ENCODE results near the gene FIGNL2. TPM values are rescaled to one million over a fixed set of nuclear protein-coding genes. Genes with fewer than 3 reads are reported as not detected.

The FIGNL2 gene
- total RNA-seq, 2 donors from 2014 or later = 10.5 to 17.7 TPM

- Mint-ChIP-seq H3K4me1 (peaks cover 17% of the 10 kb centered on the region), H3K27ac (no peak overlapping the region), H3K9me3 (no peaks in the 10 kb centered on the region), H3K36me3 (ENCODE audit: low read depth) (no peaks in the 10 kb centered on the region), H3K4me3 (peak overlapping the region; percentile 59), H3K27me3 (ENCODE audit: insufficient read depth) (peaks cover 80% of the 10 kb centered on the region)
- Histone ChIP-seq H3K27ac (ENCODE audit: low read depth, low read length) (no peak overlapping the region), H3K9ac (ENCODE audit: extremely low read depth, low read length, poor library complexity, severe bottlenecking) (no peak overlapping the region), H3K9me3 (ENCODE audit: control insufficient read depth, low read length) (no peaks in the 10 kb centered on the region), H3K4me1 (ENCODE audit: control insufficient read depth, insufficient read depth, low read length) (peaks cover 14% of the 10 kb centered on the region), H3K4me3 (ENCODE audit: low read length) (peak overlapping the region; percentile 73), H3K36me3 (ENCODE audit: control insufficient read depth, insufficient read depth, low read length) (no peaks in the 10 kb centered on the region), H3K27me3 (ENCODE audit: control insufficient read depth, insufficient read depth, low read length, poor library complexity, severe bottlenecking) (peaks cover 63% of the 10 kb centered on the region)
- no peak for DNase-seq
- TF ChIP-seq CTCF (conservative IDR thresholded peaks at IDR 0.05) = no peak
- 4 to 18% methylated on average over 5 to 20 of the region's 20 CpGs for WGBS, 2 experiments (ENCODE audit: insufficient coverage in 1 of 2, insufficient read length in 1 of 2)
Observed at GRCh38 chr12:51869496-51869865, 21.0 kb upstream of the FIGNL2 start.

GRCh38 chr12:51868821-51869495 lies 20.4 kb upstream of the FIGNL2 start:
- peaks cover 14% of the 10 kb centered on the region for H3K4me1 ChIP-seq (ENCODE audit: control insufficient read depth, insufficient read depth, low read length)
- no peaks in the 10 kb centered on the region for H3K36me3 ChIP-seq (ENCODE audit: control insufficient read depth, insufficient read depth, low read length)
- H3K27me3 ChIP-seq (ENCODE audit: control insufficient read depth, insufficient read depth, low read length, poor library complexity, severe bottlenecking) = peaks cover 65% of the 10 kb centered on the region
- no peaks in the 10 kb centered on the region for H3K9me3 ChIP-seq (ENCODE audit: control insufficient read depth, low read length)
- Mint-ChIP-seq H3K9me3 (no peaks in the 10 kb centered on the region), H3K27me3 (ENCODE audit: insufficient read depth) (peaks cover 82% of the 10 kb centered on the region), H3K36me3 (ENCODE audit: low read depth) (no peaks in the 10 kb centered on the region), H3K4me3 (peak overlapping the region; percentile 59), H3K4me1 (peaks cover 17% of the 10 kb centered on the region), H3K27ac (no peak overlapping the region)
- H3K4me3 ChIP-seq (ENCODE audit: low read length) = peak overlapping the region; percentile 73
- H3K27ac ChIP-seq (ENCODE audit: low read depth, low read length) = no peak overlapping the region
- H3K9ac ChIP-seq (ENCODE audit: extremely low read depth, low read length, poor library complexity, severe bottlenecking) = no peak overlapping the region
- WGBS, 2 experiments (ENCODE audit: insufficient coverage in 1 of 2, insufficient read length in 1 of 2) = 12 to 21% methylated on average over 18 to 67 of the region's 67 CpGs
- DNase-seq = peak; percentile 80
- peak; percentile 12 for TF ChIP-seq CTCF (conservative IDR thresholded peaks at IDR 0.05)

GRCh38 chr12:51867796-51868428 lies 19.4 kb upstream of the FIGNL2 start:
- Mint-ChIP-seq H3K36me3 (ENCODE audit: low read depth) (no peaks in the 10 kb centered on the region), H3K27ac (no peak overlapping the region), H3K4me3 (peak overlapping the region; percentile 59), H3K4me1 (peaks cover 23% of the 10 kb centered on the region), H3K9me3 (no peaks in the 10 kb centered on the region), H3K27me3 (ENCODE audit: insufficient read depth) (peaks cover 86% of the 10 kb centered on the region)
- Histone ChIP-seq H3K9ac (ENCODE audit: extremely low read depth, low read length, poor library complexity, severe bottlenecking) (no peak overlapping the region), H3K27me3 (ENCODE audit: control insufficient read depth, insufficient read depth, low read length, poor library complexity, severe bottlenecking) (peaks cover 65% of the 10 kb centered on the region), H3K27ac (ENCODE audit: low read depth, low read length) (no peak overlapping the region), H3K36me3 (ENCODE audit: control insufficient read depth, insufficient read depth, low read length) (no peaks in the 10 kb centered on the region), H3K9me3 (ENCODE audit: control insufficient read depth, low read length) (no peaks in the 10 kb centered on the region), H3K4me1 (ENCODE audit: control insufficient read depth, insufficient read depth, low read length) (peaks cover 14% of the 10 kb centered on the region), H3K4me3 (ENCODE audit: low read length) (no peak overlapping the region)
- TF ChIP-seq CTCF (conservative IDR thresholded peaks at IDR 0.05) = no peak
- 90 to 92% methylated on average over 12 of the region's 12 CpGs for WGBS, 2 experiments (ENCODE audit: insufficient coverage in 1 of 2, insufficient read length in 1 of 2)
- no peak for DNase-seq

Data from endodermal cell (in vitro differentiated cells).